Forelimb muscle (tissue), 1 donor: ENCODE measurements around the gene PRKAR1B. TPM values are rescaled to one million over a fixed set of nuclear protein-coding genes. Genes with fewer than 3 reads are reported as not detected.
"Not testable (repeated sequence)": the region's sequence is repeated elsewhere in the genome, so short reads cannot be mapped to it uniquely, and the experiment has no call there.

ENCODE experiments used
- DNase-seq: peaks from one replicate; pipeline ENCODE4 v3.0.0-alpha.2; 2013; ENCODE audit warnings: low read depth
- polyA plus RNA-seq: library from polyadenylated mRNA; unstranded; fragments of 120-200 nt; gene quantifications from one replicate; pipeline ENCODE4 v1.2.1, GENCODE V29; 2013; ENCODE audit not compliant: insufficient read length

PRKAR1B gene
- polyA plus RNA-seq, 1 donor: 28.8 TPM

GRCh38 chr7:668139-668931 lies 58.7 kb downstream of the PRKAR1B start:
- DNase-seq: peak; percentile 72

GRCh38 chr7:666454-667292 lies 60.4 kb downstream of the PRKAR1B start:
- no peak for DNase-seq

- no peak for DNase-seq
Observed at GRCh38 chr7:665736-666453, 61.2 kb downstream of the PRKAR1B start.

GRCh38 chr7:664997-665735 lies 61.9 kb downstream of the PRKAR1B start:
- DNase-seq: no peak

- DNase-seq: no peak
Observed at GRCh38 chr7:664402-664775, 62.7 kb downstream of the PRKAR1B start.

- no peak for DNase-seq
Observed at GRCh38 chr7:662576-662975, 64.5 kb downstream of the PRKAR1B start.

- DNase-seq: no peak
Observed at GRCh38 chr7:659996-660395, 67.1 kb downstream of the PRKAR1B start.

GRCh38 chr7:659306-659847 lies 67.7 kb downstream of the PRKAR1B start:
- DNase-seq: no peak

GRCh38 chr7:657565-658119 lies 69.4 kb downstream of the PRKAR1B start:
- DNase-seq: no peak

GRCh38 chr7:657010-657409 lies 70.1 kb downstream of the PRKAR1B start:
- DNase-seq: not testable (repeated sequence)

GRCh38 chr7:655758-656157 lies 71.3 kb downstream of the PRKAR1B start:
- DNase-seq: no peak

- no peak for DNase-seq
Observed at GRCh38 chr7:653829-654764, 73.0 kb downstream of the PRKAR1B start.

GRCh38 chr7:652881-653280 lies 74.2 kb downstream of the PRKAR1B start:
- no peak for DNase-seq

- not testable (repeated sequence) for DNase-seq
Observed at GRCh38 chr7:652167-652566, 74.9 kb downstream of the PRKAR1B start.

GRCh38 chr7:651032-651728 lies 75.9 kb downstream of the PRKAR1B start:
- no peak for DNase-seq

GRCh38 chr7:650339-651031 lies 76.6 kb downstream of the PRKAR1B start:
- DNase-seq: no peak

GRCh38 chr7:646951-647350 lies 80.1 kb downstream of the PRKAR1B start:
- no peak for DNase-seq

- DNase-seq: no peak
Observed at GRCh38 chr7:646487-646886, 80.6 kb downstream of the PRKAR1B start.

- no peak for DNase-seq
Observed at GRCh38 chr7:645606-646005, 81.5 kb downstream of the PRKAR1B start.
